Cardiac fibroblast (primary cell): ENCODE results near the gene HSF2.

Experiments used
- DNase-seq, 2 donors: peaks; one replicate each; pipeline versions ENCODE4 v3.0.0 to v3.0.0-alpha.2; 2010; ENCODE audit warnings: low read depth in 2 of 2
- H3K4me3 ChIP-seq, 2 donors: replicated peaks in 1 of 2; 1 replicate in 1 of 2; 2 replicates in 1 of 2; pipeline ENCODE4 v1.5.1; 2011; ENCODE audit warnings: low read depth in 2 of 2, low read length in 2 of 2, mild to moderate bottlenecking in 2 of 2, moderate library complexity in 1 of 2
- TF ChIP-seq, protein P1 (sequence below): IDR thresholded peaks from one replicate; pipeline ENCODE4 v1.5.1; 2011; ENCODE audit warnings: low read depth, mild to moderate bottlenecking, low read length, inconsistent platforms

Gene HSF2

GRCh38 chr6:122422614-122423267 is 23.3 kb downstream of the HSF2 start:
- TF ChIP-seq, protein P1, sequence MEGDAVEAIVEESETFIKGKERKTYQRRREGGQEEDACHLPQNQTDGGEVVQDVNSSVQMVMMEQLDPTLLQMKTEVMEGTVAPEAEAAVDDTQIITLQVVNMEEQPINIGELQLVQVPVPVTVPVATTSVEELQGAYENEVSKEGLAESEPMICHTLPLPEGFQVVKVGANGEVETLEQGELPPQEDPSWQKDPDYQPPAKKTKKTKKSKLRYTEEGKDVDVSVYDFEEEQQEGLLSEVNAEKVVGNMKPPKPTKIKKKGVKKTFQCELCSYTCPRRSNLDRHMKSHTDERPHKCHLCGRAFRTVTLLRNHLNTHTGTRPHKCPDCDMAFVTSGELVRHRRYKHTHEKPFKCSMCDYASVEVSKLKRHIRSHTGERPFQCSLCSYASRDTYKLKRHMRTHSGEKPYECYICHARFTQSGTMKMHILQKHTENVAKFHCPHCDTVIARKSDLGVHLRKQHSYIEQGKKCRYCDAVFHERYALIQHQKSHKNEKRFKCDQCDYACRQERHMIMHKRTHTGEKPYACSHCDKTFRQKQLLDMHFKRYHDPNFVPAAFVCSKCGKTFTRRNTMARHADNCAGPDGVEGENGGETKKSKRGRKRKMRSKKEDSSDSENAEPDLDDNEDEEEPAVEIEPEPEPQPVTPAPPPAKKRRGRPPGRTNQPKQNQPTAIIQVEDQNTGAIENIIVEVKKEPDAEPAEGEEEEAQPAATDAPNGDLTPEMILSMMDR = no peak
- H3K4me3 ChIP-seq = no peak overlapping the region
- no peak for DNase-seq

- no peak for DNase-seq
- TF ChIP-seq, protein P1 = no peak
- H3K4me3 ChIP-seq = no peak overlapping the region
These were observed 24.3 kb downstream of the HSF2 start for GRCh38 chr6:122423734-122424133.

GRCh38 chr6:122426597-122426996 is 27.1 kb downstream of the HSF2 start:
- TF ChIP-seq, protein P1 = no peak
- no peak overlapping the region for H3K4me3 ChIP-seq
- no peak for DNase-seq

DNA sequence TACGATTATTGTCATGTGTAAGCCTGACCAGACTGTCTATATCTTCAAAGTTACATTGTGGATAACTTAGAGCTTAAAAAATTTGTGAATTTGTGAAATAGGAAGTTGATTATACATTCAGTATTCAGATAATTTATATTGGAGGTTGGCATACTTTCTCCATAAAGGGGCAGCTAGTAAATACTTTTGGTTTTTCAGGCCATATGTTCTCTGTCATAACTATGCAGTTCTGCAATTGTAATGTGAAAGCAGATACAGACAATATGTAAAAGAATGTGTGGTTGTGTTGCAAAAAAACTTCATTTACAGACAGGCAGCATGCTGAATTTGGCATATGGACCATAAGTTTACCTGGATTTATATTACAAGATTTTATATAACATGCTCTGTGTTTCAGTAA is 29.3 kb downstream of the HSF2 start:
- peak in 1 of 2 donors; percentile 10 for DNase-seq
- TF ChIP-seq, protein P1 = no peak
- no peak overlapping the region for H3K4me3 ChIP-seq

GRCh38 chr6:122429323-122429722 is 29.9 kb downstream of the HSF2 start:
- TF ChIP-seq, protein P1 = no peak
- no peak for DNase-seq
- H3K4me3 ChIP-seq = no peak overlapping the region

DNA sequence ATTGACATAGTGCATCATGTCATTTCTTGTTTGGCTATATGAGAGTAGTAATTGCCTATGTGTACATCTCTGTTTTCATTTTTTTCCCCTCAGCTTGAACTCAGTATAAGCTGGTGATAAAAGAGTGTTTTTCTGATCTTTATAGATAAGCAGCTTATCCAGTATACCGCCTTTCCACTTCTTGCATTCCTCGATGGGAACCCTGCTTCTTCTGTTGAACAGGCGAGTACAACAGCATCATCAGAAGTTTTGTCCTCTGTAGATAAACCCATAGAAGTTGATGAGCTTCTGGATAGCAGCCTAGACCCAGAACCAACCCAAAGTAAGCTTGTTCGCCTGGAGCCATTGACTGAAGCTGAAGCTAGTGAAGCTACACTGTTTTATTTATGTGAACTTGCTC is 32.3 kb downstream of the HSF2 start:
- DNase-seq = no peak
- TF ChIP-seq, protein P1 = no peak
- no peak overlapping the region for H3K4me3 ChIP-seq

- no peak overlapping the region for H3K4me3 ChIP-seq
- TF ChIP-seq, protein P1 = no peak
- peak in 1 of 2 donors; percentile 30 for DNase-seq
These were observed 33.4 kb downstream of the HSF2 start for GRCh38 chr6:122432816-122433215.
